Measurements from ENCODE around the gene PODXL.

PODXL gene

GRCh38 chr7:131564640-131565039 is 8.2 kb upstream of the PODXL start:
- DNase-seq (ENCODE audit: low read depth), result no peak

- no peak for DNase-seq (ENCODE audit: low read depth)
These were observed 7.5 kb upstream of the PODXL start for GRCh38 chr7:131563918-131564317.

DNA sequence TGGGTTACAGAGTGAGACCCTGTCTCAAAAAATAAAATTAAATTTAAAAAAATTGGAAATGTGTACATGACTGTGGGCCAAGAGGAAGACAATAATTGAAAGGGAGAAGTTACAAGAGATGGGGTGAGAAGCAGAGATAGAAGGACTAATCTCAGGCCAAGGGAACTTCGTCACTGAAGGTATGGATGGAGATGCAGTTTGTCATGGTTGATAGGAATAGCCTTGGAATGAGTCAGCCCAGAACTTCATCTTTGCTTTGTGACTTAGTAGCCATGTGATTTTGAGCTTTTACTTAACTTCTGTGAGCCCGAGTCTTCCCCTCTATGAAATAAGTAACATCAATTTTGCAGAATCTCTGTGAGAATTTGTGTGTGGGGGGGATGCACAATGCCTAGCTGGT is 6.5 kb upstream of the PODXL start:
- no peak for DNase-seq (ENCODE audit: low read depth)

- no peak for DNase-seq (ENCODE audit: low read depth)
These were observed 3.6 kb upstream of the PODXL start for GRCh38 chr7:131560061-131560460.

DNA sequence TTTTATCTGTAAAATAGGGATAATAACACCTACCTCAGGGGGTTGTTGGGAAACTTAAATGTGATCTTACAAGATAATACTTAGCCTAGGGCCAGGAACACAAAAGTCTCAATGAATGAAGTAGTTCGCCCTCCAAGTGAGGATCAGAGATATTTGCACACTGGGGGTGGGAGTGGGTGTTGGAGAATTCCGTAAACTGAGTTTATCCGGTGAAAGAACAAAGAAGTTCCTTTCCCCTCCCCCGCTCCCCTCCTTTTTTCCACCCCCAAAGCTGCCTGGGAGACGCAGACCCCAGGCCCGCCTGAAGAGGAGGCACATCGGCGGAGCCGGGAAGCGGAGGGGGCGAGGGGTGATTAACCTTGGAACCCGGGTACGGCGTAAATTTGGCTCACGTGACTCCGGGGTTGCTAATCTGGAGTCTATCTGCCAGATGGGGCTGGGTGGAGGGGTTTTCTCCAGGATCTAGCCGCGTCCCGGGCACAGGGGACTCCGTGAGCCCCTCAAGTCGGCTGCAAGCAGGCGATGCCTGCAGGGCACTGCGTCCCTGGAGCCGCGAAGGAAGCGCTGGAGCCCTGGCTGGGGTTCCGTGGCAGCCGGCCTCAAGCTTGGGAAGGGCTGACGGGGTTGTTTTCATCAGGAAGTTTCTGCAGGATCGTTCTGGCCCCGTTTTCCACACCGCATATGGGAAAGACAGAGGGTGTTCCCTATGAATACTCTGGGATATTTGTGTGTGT is 1.4 kb upstream of the PODXL start:
- DNase-seq (ENCODE audit: low read depth), result no peak

DNA sequence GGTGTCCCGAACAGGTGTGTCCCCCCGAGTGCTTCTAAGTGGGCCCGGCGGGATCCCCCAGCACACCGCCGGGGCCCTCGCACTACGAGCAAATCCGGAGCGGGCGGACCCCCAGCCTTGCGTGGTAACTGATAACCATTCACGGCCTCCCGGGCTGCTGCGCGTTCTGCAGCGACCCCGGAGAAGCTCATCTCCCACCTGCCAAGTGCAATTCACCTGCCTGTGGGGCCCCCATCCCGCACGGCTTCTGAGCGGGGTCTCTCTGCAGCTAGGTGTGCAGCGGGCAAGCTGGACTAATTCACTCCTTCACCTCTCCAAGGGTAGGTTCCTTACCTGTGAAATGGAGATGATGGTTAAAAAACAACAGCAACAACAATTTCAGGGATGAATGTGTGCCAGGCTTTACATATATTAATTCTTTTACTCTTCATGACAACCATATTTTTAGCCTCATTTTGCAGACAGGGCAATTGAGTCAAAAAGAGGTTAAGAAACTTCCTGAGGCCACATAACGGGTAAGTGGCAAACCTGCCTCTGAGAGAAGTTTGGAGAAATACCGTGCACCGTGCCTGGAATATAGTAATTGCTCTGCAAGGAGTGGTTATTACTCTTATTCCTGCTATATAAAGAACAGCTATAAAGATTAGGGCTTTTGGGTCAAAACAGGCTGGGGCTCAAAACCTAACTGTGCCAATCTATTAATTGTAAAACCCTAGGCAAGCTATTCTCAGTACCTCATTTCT is 652 bp upstream of the PODXL start:
- DNase-seq (ENCODE audit: low read depth), result no peak

DNA sequence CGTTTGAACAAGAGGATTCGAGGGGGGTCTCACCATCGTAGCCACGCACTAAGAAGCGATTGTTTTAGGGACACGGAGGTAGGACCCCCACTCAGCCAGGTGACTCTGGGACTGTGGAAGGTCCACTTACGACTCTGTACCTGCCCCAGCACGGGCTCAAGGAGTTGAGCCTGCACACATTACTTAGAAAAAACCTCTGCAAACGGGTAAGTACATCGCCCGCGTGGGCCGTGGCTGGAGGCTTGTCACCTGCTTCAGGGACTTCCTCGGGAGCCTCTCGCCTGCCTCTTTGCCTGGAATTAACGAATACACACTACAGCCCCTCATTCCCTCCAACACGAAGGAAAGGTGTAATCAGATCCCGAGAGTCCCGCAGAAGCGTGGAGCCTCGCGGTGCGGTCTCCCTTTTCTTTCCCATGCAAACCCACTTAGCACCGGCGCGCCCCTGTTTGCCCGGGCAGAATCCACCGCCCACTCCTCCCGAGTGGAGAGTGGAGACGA is 826 bp downstream of the PODXL start:
- DNase-seq (ENCODE audit: low read depth), result no peak

- DNase-seq (ENCODE audit: low read depth), result no peak
These were observed 1.4 kb downstream of the PODXL start for GRCh38 chr7:131554880-131555516.

- DNase-seq (ENCODE audit: low read depth), result no peak
These were observed 2.5 kb downstream of the PODXL start for GRCh38 chr7:131553931-131554330.

- no peak for DNase-seq (ENCODE audit: low read depth)
These were observed 4.4 kb downstream of the PODXL start for GRCh38 chr7:131552053-131552452.

DNA sequence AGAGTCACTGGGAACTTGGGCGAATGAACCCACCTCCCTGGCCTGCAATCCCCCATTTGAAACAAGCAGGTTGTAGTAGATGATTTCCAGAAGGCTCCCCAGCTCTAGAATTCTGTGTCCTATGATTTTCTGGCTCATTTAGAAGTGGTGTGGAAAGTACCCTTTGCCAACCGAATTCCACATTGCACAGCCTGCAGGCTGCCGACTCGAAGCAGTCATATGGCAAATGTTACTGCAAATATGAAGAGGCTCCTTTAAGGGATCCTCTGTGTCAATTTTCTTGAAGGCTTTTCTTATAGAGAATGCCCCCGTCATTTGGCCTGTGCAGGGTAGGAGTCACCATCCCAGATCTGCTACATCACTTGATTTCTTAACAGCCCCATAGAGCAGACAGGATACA is 5.6 kb downstream of the PODXL start:
- no peak for DNase-seq (ENCODE audit: low read depth)

- DNase-seq (ENCODE audit: low read depth), result no peak
These were observed 8.1 kb downstream of the PODXL start for GRCh38 chr7:131548371-131548770.

GRCh38 chr7:131547589-131547988 is 8.8 kb downstream of the PODXL start:
- no peak for DNase-seq (ENCODE audit: low read depth)

GRCh38 chr7:131546583-131547141 is 9.8 kb downstream of the PODXL start:
- DNase-seq (ENCODE audit: low read depth), result no peak

- DNase-seq (ENCODE audit: low read depth), result no peak
These were observed 10.3 kb downstream of the PODXL start for GRCh38 chr7:131546126-131546525.

DNA sequence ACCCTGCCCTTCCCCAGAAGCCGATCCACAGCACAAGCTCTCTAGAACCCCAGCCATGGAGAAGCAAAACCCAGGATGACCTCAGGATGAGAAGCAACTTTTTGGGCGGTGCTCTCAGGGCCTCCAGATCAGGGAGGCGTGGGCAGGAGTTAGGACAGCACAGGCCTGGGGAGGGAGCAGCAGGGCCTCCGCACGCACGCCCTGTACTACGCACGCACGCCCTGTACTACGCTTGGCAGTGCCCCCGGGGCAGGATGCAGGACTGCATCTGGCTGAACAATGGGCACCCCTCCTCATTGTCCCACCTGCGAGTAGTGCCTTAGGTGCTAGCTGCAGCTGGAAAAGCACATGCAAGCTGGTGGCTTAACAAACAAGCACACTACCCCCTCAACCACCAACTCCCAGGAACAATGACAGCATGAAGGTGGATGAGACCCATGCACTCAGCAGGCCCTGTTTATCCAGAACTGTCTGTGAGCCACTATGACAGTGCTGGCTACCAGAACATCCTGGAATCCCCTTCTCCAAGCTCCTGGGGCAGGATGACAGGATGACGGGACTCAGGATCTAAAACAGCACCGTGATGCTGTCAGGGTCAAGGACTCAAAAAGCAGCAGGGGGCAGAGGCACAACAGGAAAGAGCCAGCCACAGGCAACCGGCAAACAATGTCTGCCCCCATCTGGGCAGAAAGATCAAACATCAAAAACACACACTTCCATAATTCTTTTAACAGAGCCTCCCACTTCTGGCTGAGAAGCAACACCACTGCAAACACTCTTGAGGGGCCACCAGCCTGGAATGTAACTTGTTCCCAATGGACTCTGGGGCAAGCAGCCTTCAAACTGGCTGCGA is 11.8 kb downstream of the PODXL start:
- no peak for DNase-seq (ENCODE audit: low read depth)

DNA sequence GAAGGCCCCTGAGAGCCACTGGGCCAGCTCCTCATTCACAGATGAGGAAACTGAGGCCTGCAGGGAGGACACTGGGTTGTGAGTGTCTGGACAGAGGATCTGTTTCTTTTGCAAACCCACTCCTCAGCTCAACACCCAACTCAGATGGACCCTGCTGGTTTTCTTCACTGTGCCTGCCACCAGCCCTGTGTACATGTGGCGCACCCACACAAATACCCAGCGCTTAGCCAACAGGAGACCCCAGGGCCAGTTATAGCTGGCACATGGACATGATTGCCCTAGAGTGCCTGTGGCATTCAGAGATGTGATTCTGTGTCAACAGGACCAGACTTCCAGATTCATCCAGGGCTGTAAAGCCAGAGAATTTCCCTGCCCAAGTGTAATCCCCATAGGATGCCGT is 12.4 kb downstream of the PODXL start:
- DNase-seq (ENCODE audit: low read depth), result no peak

- no peak for DNase-seq (ENCODE audit: low read depth)
These were observed 13.1 kb downstream of the PODXL start for GRCh38 chr7:131543298-131543697.

DNA sequence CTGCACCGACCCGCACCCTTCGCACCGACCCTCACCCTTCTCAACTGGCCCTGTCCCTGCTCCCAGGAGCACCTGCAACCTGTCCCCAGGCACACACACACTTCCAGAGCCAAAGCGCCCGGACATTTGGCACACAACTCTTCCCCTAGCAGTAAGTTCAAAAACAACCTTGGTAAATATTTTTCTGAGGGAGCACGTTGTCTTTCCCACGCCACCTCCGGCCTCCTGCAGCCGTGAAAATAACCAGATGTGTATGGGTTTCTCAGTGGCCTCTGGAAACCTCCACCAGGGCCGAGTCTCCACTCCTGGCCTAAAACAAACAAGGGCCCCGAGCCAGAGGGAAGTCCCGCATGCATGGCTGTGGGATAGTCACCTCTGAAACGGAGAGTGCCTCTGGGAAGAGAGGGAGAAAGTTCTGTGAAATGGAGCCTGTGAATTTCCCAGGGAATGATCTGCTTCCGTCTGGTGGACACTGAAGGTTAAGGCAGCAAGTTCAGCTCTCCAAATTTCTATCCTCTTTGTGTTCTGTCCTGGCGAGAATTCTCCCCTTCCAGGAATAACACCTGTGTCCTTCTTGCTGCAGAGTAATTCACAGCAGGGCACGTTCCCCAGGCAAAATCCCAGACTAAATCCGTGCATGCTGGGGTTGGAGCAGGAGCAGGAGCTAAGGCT is 15.8 kb downstream of the PODXL start:
- DNase-seq (ENCODE audit: low read depth), result no peak

GRCh38 chr7:131538813-131539179 is 17.6 kb downstream of the PODXL start:
- DNase-seq (ENCODE audit: low read depth), result no peak

DNA sequence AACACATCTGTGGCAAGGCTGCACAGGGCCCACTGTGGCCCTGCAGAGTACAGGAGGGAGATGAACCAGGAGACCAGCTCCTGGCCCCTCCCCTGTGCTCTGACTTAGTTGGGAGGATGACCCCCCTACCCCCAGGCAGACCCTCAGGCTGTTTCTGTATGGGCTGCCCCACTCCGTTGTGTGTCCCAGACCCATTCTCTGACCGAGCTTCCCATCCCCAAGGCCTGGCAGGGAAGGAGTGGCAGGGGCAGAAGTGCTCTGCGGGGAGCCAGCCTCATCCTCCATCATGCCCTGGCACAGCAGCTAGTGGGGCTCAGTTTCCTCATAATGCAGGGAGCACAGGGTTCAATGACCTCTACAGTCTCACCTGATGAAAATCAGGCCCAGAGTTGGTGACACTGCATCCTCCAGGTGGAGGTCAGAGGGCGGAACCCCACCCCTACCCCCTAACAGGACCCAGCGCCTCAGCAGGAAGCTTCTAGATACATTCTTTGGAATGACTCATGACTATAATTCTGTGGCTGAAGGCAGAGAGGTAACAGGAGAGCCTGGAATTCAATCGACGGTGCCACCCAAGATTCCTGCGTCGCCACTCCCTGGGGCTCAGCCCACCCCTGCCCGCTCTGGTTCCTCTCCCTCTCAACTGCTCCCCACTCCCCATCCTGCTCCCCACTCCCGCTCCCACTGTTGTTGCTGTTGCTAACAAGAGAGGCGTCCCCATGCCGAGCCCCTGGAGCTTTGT is 18.2 kb downstream of the PODXL start:
- no peak for DNase-seq (ENCODE audit: low read depth)
